Activated naive CD8-positive, alpha-beta T cell treated with anti-CD3 and anti-CD28 coated beads, Interleukin-2, amount 50 U/mL, for 24 hours (primary cell): ENCODE results near the gene SLC16A8.
"Not testable (repeated sequence)": the region's sequence is repeated elsewhere in the genome, so short reads cannot be mapped to it uniquely, and the experiment has no call there.

Experiments used
- ATAC-seq: fragments of 150-1000 bp; cut with Tn5 transposase; one replicate; pipeline ENCODE4 v1.10.0; 2021
- DNase-seq: peaks from one replicate; pipeline ENCODE4 v3.0.0; 2021
- H3K27ac Mint-ChIP-seq: one replicate; pipeline ENCODE4 v1.8.0; 2021; ENCODE audit warnings: mild to moderate bottlenecking, mixed read lengths
- H3K27me3 Mint-ChIP-seq: one replicate; pipeline ENCODE4 v1.8.0; 2021; ENCODE audit warnings: mixed read lengths
- H3K36me3 Mint-ChIP-seq: one replicate; pipeline ENCODE4 v1.8.0; 2021; ENCODE audit warnings: low read depth, mixed read lengths
- H3K4me1 Mint-ChIP-seq: one replicate; pipeline ENCODE4 v1.8.0; 2021; ENCODE audit warnings: mixed read lengths
- H3K4me3 Mint-ChIP-seq: one replicate; pipeline ENCODE4 v1.8.0; 2021; ENCODE audit warnings: mild to moderate bottlenecking, moderate library complexity, mixed read lengths
- H3K9me3 Mint-ChIP-seq: one replicate; pipeline ENCODE4 v1.8.0; 2021; ENCODE audit warnings: mixed read lengths

SLC16A8 gene

GRCh38 chr22:38082986-38083710 is 836 bp downstream of the SLC16A8 start:
- H3K36me3 Mint-ChIP-seq, result no peaks in the 10 kb centered on the region
- peaks cover 37% of the 10 kb centered on the region for H3K27me3 Mint-ChIP-seq
- no peak overlapping the region for H3K27ac Mint-ChIP-seq
- ATAC-seq, result no peak
- DNase-seq, result no peak
- H3K9me3 Mint-ChIP-seq, result no peaks in the 10 kb centered on the region
- H3K4me3 Mint-ChIP-seq, result no peak overlapping the region
- no peaks in the 10 kb centered on the region for H3K4me1 Mint-ChIP-seq

- no peaks in the 10 kb centered on the region for H3K36me3 Mint-ChIP-seq
- H3K4me3 Mint-ChIP-seq, result no peak overlapping the region
- peaks cover 31% of the 10 kb centered on the region for H3K27me3 Mint-ChIP-seq
- H3K27ac Mint-ChIP-seq, result no peak overlapping the region
- DNase-seq (peak; percentile 25), ATAC-seq (no peak)
- no peaks in the 10 kb centered on the region for H3K9me3 Mint-ChIP-seq
- no peaks in the 10 kb centered on the region for H3K4me1 Mint-ChIP-seq
Measured at GRCh38 chr22:38081941-38082828, 1.8 kb downstream of the SLC16A8 start.

- DNase-seq (no peak), ATAC-seq (no peak)
- Mint-ChIP-seq H3K9me3 (no peaks in the 10 kb centered on the region), H3K27me3 (peaks cover 31% of the 10 kb centered on the region), H3K4me1 (no peaks in the 10 kb centered on the region), H3K4me3 (no peak overlapping the region), H3K27ac (no peak overlapping the region), H3K36me3 (no peaks in the 10 kb centered on the region)
Measured at GRCh38 chr22:38081636-38081940, 2.4 kb downstream of the SLC16A8 start.

- no peaks in the 10 kb centered on the region for H3K4me1 Mint-ChIP-seq
- H3K9me3 Mint-ChIP-seq, result no peaks in the 10 kb centered on the region
- peaks cover 31% of the 10 kb centered on the region for H3K27me3 Mint-ChIP-seq
- H3K36me3 Mint-ChIP-seq, result no peaks in the 10 kb centered on the region
- no peak overlapping the region for H3K4me3 Mint-ChIP-seq
- no peak overlapping the region for H3K27ac Mint-ChIP-seq
- peak; percentile 21 for ATAC-seq
- DNase-seq, result no peak
Measured at GRCh38 chr22:38080850-38081635, 2.9 kb downstream of the SLC16A8 start.

GRCh38 chr22:38080474-38080849 is 3.5 kb downstream of the SLC16A8 start:
- H3K27me3 Mint-ChIP-seq, result peaks cover 31% of the 10 kb centered on the region
- H3K36me3 Mint-ChIP-seq, result no peaks in the 10 kb centered on the region
- H3K9me3 Mint-ChIP-seq, result no peaks in the 10 kb centered on the region
- no peak for DNase-seq
- H3K4me3 Mint-ChIP-seq, result no peak overlapping the region
- ATAC-seq, result no peak
- no peaks in the 10 kb centered on the region for H3K4me1 Mint-ChIP-seq
- H3K27ac Mint-ChIP-seq, result no peak overlapping the region

GRCh38 chr22:38079804-38080203 is 4.2 kb downstream of the SLC16A8 start:
- Mint-ChIP-seq H3K36me3 (no peaks in the 10 kb centered on the region), H3K9me3 (no peaks in the 10 kb centered on the region)

GRCh38 chr22:38079208-38079607 is 4.8 kb downstream of the SLC16A8 start:
- H3K27me3 Mint-ChIP-seq, result peaks cover 31% of the 10 kb centered on the region
- ATAC-seq, H3K27ac Mint-ChIP-seq: not testable (repeated sequence)

More at GRCh38 chr22:38079804-38080203, 4.2 kb downstream of the SLC16A8 start:
- Mint-ChIP-seq H3K27me3 (peaks cover 31% of the 10 kb centered on the region), H3K27ac (no peak overlapping the region), H3K4me1 (no peaks in the 10 kb centered on the region), H3K4me3 (no peak overlapping the region)
- DNase-seq (no peak), ATAC-seq (no peak)

GRCh38 chr22:38078046-38078840 is 5.7 kb downstream of the SLC16A8 start:
- DNase-seq (no peak), ATAC-seq (no peak)
- Mint-ChIP-seq H3K27me3 (peaks cover 30% of the 10 kb centered on the region), H3K27ac (no peak overlapping the region), H3K4me1 (no peaks in the 10 kb centered on the region), H3K36me3 (no peaks in the 10 kb centered on the region), H3K4me3 (no peak overlapping the region), H3K9me3 (no peaks in the 10 kb centered on the region)

More at GRCh38 chr22:38079208-38079607, 4.8 kb downstream of the SLC16A8 start:
- H3K4me1 Mint-ChIP-seq, H3K36me3 Mint-ChIP-seq, DNase-seq, H3K4me3 Mint-ChIP-seq, H3K9me3 Mint-ChIP-seq: not testable (repeated sequence)

GRCh38 chr22:38077595-38077994 is 6.4 kb downstream of the SLC16A8 start:
- H3K27me3 Mint-ChIP-seq, result peaks cover 25% of the 10 kb centered on the region
- H3K4me3 Mint-ChIP-seq, result no peak overlapping the region
- no peak for DNase-seq
- no peak for ATAC-seq
- H3K36me3 Mint-ChIP-seq, result no peaks in the 10 kb centered on the region
- H3K9me3 Mint-ChIP-seq, result no peaks in the 10 kb centered on the region
- no peaks in the 10 kb centered on the region for H3K4me1 Mint-ChIP-seq
- no peak overlapping the region for H3K27ac Mint-ChIP-seq

- no peaks in the 10 kb centered on the region for H3K36me3 Mint-ChIP-seq
- H3K27me3 Mint-ChIP-seq, result peaks cover 22% of the 10 kb centered on the region
- H3K4me1 Mint-ChIP-seq, result no peaks in the 10 kb centered on the region
- no peak overlapping the region for H3K4me3 Mint-ChIP-seq
- H3K9me3 Mint-ChIP-seq, result no peaks in the 10 kb centered on the region
- DNase-seq (no peak), ATAC-seq (no peak)
- H3K27ac Mint-ChIP-seq, result no peak overlapping the region
Measured at GRCh38 chr22:38077096-38077495, 6.9 kb downstream of the SLC16A8 start.

GRCh38 chr22:38075961-38076360 is 8.0 kb downstream of the SLC16A8 start:
- DNase-seq, result no peak
- Mint-ChIP-seq H3K36me3 (no peaks in the 10 kb centered on the region), H3K27me3 (peaks cover 16% of the 10 kb centered on the region), H3K27ac (no peak overlapping the region), H3K4me1 (no peaks in the 10 kb centered on the region), H3K9me3 (no peaks in the 10 kb centered on the region), H3K4me3 (no peak overlapping the region)
- ATAC-seq, result no peak

- H3K27ac Mint-ChIP-seq, result no peak overlapping the region
- ATAC-seq, result no peak
- H3K36me3 Mint-ChIP-seq, result no peaks in the 10 kb centered on the region
- H3K27me3 Mint-ChIP-seq, result peaks cover 9% of the 10 kb centered on the region
- H3K4me1 Mint-ChIP-seq, result no peaks in the 10 kb centered on the region
- no peaks in the 10 kb centered on the region for H3K9me3 Mint-ChIP-seq
- H3K4me3 Mint-ChIP-seq, result no peak overlapping the region
- DNase-seq, result no peak
Measured at GRCh38 chr22:38075105-38075825, 8.7 kb downstream of the SLC16A8 start.

- Mint-ChIP-seq H3K27ac (no peak overlapping the region), H3K4me1 (no peaks in the 10 kb centered on the region), H3K9me3 (no peaks in the 10 kb centered on the region), H3K4me3 (no peak overlapping the region), H3K36me3 (no peaks in the 10 kb centered on the region), H3K27me3 (peaks cover 1% of the 10 kb centered on the region)
- no peak for DNase-seq
- no peak for ATAC-seq
Measured at GRCh38 chr22:38074181-38075104, 9.5 kb downstream of the SLC16A8 start.
